Transverse colon (tissue), 4 donors: ENCODE measurements around the gene NIT1. TPM values are rescaled to one million over a fixed set of nuclear protein-coding genes. Genes with fewer than 3 reads are reported as not detected.

Source experiments
- DNase-seq: peaks from one replicate; pipeline ENCODE4 v3.0.0-alpha.2; 2019
- H3K27ac ChIP-seq, 4 donors: fragments of 200-600 bp; sonication (generic); 2 replicates each; pipeline ENCODE4 v1.5.1; 2016 to 2018; ENCODE audit warnings: inconsistent platforms in 4 of 4
- H3K27me3 ChIP-seq: fragments of 200-600 bp; sonication (generic); 2 replicates; pipeline ENCODE4 v1.5.1; 2017; ENCODE audit warnings: inconsistent platforms
- H3K36me3 ChIP-seq, 4 donors: fragments of 200-600 bp; sonication (generic); 2 replicates each; pipeline ENCODE4 v1.5.1; 2017 to 2019; ENCODE audit warnings: inconsistent platforms in 4 of 4
- H3K4me1 ChIP-seq, 4 donors: fragments of 200-600 bp; sonication (generic); 2 replicates each; pipeline ENCODE4 v1.5.1; 2017 to 2020; ENCODE audit warnings: inconsistent platforms in 4 of 4
- H3K4me3 ChIP-seq, 4 donors: fragments of 200-600 bp; sonication (generic); 1 replicate in 1 of 4; 2 replicates in 3 of 4; pipeline versions ENCODE4 v1.5.1 to v1.6.1; 2017 to 2019; ENCODE audit warnings: inconsistent platforms in 4 of 4
- H3K9me3 ChIP-seq, 2 donors: fragments of 200-600 bp; sonication (generic); 2 replicates each; pipeline ENCODE4 v1.5.1; 2017 to 2019; ENCODE audit warnings: inconsistent platforms in 2 of 2
- EP300 ChIP-seq: sonication (generic); formaldehyde crosslinking; IDR thresholded peaks from one replicate; pipeline ENCODE4 v1.6.1; 2017; ENCODE audit warnings: antibody characterized with exemption, low read depth
- POLR2A ChIP-seq: fragments of 450-650 bp; IDR thresholded peaks from one replicate; pipeline ENCODE4 v1.6.1; 2016; ENCODE audit warnings: antibody characterized with exemption, mild to moderate bottlenecking, moderate library complexity
- POLR2AphosphoS5 ChIP-seq, 3 donors: sonication (generic); formaldehyde crosslinking; IDR thresholded peaks; one replicate each; pipeline ENCODE4 v1.6.1; 2016; ENCODE audit warnings: antibody characterized with exemption in 3 of 3
- WGBS, 2 donors: methylation state at CpG; one replicate each; pipeline ENCODE4 v1.1.5; 2018; ENCODE audit warnings: low coverage in 1 of 2; 5-methylcytosine and 5-hydroxymethylcytosine counted together
- in situ Hi-C, 4 donors: fragments of 200-750 bp; cut with MboI; loops; one replicate each; pipeline versions ENCODE4 v1.15.0 to v1.15.1; 2017; ENCODE audit warnings: low sequenced_read_pairs in 3 of 4, low pct_ligation_motif_present in 1 of 4, low pct_unique_long_range_greater_than_20kb in 1 of 4
- intact Hi-C: fragments of 100-400 bp; cut with DNase I; formaldehyde crosslinking; loops from one replicate; pipeline ENCODE4 v1.15.1; 2023; ENCODE audit warnings: low total_unique reads
- total RNA-seq, 4 donors: library from RNA; depleted of rRNA; stranded (reverse); fragments of >200 nt; gene quantifications; one replicate each; pipeline ENCODE4 v1.1.0, GENCODE V29; 2016
- TF ChIP-seq, protein P1 (sequence below), 5 experiments: fragments of 200-600 bp in 3 of 5; fragments of 450-650 bp in 2 of 5; sonication (generic) in 3 of 5; IDR thresholded peaks; 1 replicate in 2 of 5; 2 replicates in 3 of 5; pipeline ENCODE4 v1.5.1; 2016 to 2017; ENCODE audit warnings: antibody characterized with exemption in 5 of 5, inconsistent platforms in 3 of 5, mild to moderate bottlenecking in 2 of 5, moderate library complexity in 1 of 5

The NIT1 gene
- total RNA-seq, 4 donors from 2014 or later: 45.6 to 83.0 (median 75.4) TPM

- no peaks in the 10 kb centered on the region for H3K9me3 ChIP-seq
- 81 to 84% methylated on average over 2 to 3 of the region's 3 CpGs for WGBS, 2 donors
- no peaks in the 10 kb centered on the region for H3K4me1 ChIP-seq
- DNase-seq: no peak
- TF ChIP-seq, protein P1, sequence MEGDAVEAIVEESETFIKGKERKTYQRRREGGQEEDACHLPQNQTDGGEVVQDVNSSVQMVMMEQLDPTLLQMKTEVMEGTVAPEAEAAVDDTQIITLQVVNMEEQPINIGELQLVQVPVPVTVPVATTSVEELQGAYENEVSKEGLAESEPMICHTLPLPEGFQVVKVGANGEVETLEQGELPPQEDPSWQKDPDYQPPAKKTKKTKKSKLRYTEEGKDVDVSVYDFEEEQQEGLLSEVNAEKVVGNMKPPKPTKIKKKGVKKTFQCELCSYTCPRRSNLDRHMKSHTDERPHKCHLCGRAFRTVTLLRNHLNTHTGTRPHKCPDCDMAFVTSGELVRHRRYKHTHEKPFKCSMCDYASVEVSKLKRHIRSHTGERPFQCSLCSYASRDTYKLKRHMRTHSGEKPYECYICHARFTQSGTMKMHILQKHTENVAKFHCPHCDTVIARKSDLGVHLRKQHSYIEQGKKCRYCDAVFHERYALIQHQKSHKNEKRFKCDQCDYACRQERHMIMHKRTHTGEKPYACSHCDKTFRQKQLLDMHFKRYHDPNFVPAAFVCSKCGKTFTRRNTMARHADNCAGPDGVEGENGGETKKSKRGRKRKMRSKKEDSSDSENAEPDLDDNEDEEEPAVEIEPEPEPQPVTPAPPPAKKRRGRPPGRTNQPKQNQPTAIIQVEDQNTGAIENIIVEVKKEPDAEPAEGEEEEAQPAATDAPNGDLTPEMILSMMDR (IDR thresholded peaks at IDR 0.05): no peak
- TF ChIP-seq POLR2A (no peak), POLR2AphosphoS5 (IDR thresholded peaks at IDR 0.05) (no peak), EP300 (no peak)
- intact Hi-C loops: no loop called here
- in situ Hi-C loops: no loop called here
- no peaks in the 10 kb centered on the region for H3K27me3 ChIP-seq
- no peak overlapping the region for H3K4me3 ChIP-seq
- no peak overlapping the region for H3K27ac ChIP-seq
- no peaks in the 10 kb centered on the region for H3K36me3 ChIP-seq
Measured at GRCh38 chr1:161145832-161146231, 27.9 kb downstream of the NIT1 start.

- Histone ChIP-seq H3K27ac (peak overlapping the region; percentile 90 to 96 (median 92)), H3K4me3 (peak overlapping the region; percentile 50 to 85 (median 70)), H3K36me3 (no peaks in the 10 kb centered on the region), H3K9me3 (no peaks in the 10 kb centered on the region), H3K27me3 (no peaks in the 10 kb centered on the region), H3K4me1 (peaks cover 0 to 19% (median 7%) of the 10 kb centered on the region in 4 donors)
- in situ Hi-C loops: no loop called here
- intact Hi-C loops: no loop called here
- no peak for TF ChIP-seq POLR2A
- TF ChIP-seq POLR2AphosphoS5 (IDR thresholded peaks at IDR 0.05): no peak
- TF ChIP-seq, protein P1 (IDR thresholded peaks at IDR 0.05): no peak
- TF ChIP-seq EP300: no peak
- 13 to 27% methylated on average over 9 of the region's 9 CpGs for WGBS, 2 donors
- DNase-seq: no peak
Measured at GRCh38 chr1:161153176-161153575, 35.3 kb downstream of the NIT1 start.

- H3K4me1 ChIP-seq: peaks cover 2 to 21% (median 9%) of the 10 kb centered on the region in 4 donors
- peak within 1 kb of the TSS; percentile 90 to 96 (median 92) for H3K27ac ChIP-seq
- WGBS, 2 donors: 0 to 1% methylated on average over 12 to 33 of the region's 33 CpGs
- no peaks in the 10 kb centered on the region for H3K36me3 ChIP-seq
- in situ Hi-C loops: no loop called here
- no peaks in the 10 kb centered on the region for H3K9me3 ChIP-seq
- H3K4me3 ChIP-seq: peak within 1 kb of the TSS; percentile 50 to 85 (median 70)
- peak; percentile 82 for DNase-seq
- H3K27me3 ChIP-seq: no peaks in the 10 kb centered on the region
- intact Hi-C loops: no loop called here
- TF ChIP-seq POLR2AphosphoS5 (IDR thresholded peaks at IDR 0.05): peak; percentile 42 to 74 (median 64)
- TF ChIP-seq EP300: no peak
- TF ChIP-seq POLR2A: peak; percentile 61
Measured at GRCh38 chr1:161153682-161154337, 35.9 kb downstream of the NIT1 start, which contains the start of gene UFC1. Gene UFC1, plus strand, starts transcription at chr1:161153978. Its CDS starts 20 bp downstream, at chr1:161153998.

GRCh38 chr1:161157867-161158266 is 40.0 kb downstream of the NIT1 start:
- 91% methylated on average over 1 of the region's 1 CpG; no CpG with 5 or more reads in 1 of the 2 donors for WGBS, 2 donors
- no peak for DNase-seq
- in situ Hi-C loops: no loop called here
- H3K4me3 ChIP-seq: no peak overlapping the region
- no peaks in the 10 kb centered on the region for H3K36me3 ChIP-seq
- peaks cover 4 to 42% (median 28%) of the 10 kb centered on the region in 4 donors for H3K4me1 ChIP-seq
- TF ChIP-seq, protein P1 (IDR thresholded peaks at IDR 0.05): no peak
- TF ChIP-seq EP300 (no peak), POLR2A (no peak), POLR2AphosphoS5 (IDR thresholded peaks at IDR 0.05) (no peak)
- H3K9me3 ChIP-seq: no peaks in the 10 kb centered on the region
- no peak overlapping the region for H3K27ac ChIP-seq
- no peaks in the 10 kb centered on the region for H3K27me3 ChIP-seq
- intact Hi-C loops: no loop called here
